HepG2 (cell line): ENCODE data around the gene U2AF1L4. TPM values are rescaled to one million over a fixed set of nuclear protein-coding genes. Genes with fewer than 3 reads are reported as not detected.
A peak's percentile ranks its signal among the peaks of the same experiment; 100 is the strongest.

Source experiments
- ATF3 ChIP-seq: sonication (generic); formaldehyde crosslinking; IDR thresholded peaks from 2 replicates; pipeline ENCODE4 v1.4.0; 2020; ENCODE audit warnings: missing genetic modification reagents
- CREBL2 ChIP-seq: sonication (generic); formaldehyde crosslinking; IDR thresholded peaks from 2 replicates; pipeline ENCODE4 v1.8.1; 2023; ENCODE audit warnings: missing genetic modification reagents, mild to moderate bottlenecking, borderline replicate concordance
- FOXK1 ChIP-seq: sonication (generic); formaldehyde crosslinking; IDR thresholded peaks from 2 replicates; pipeline ENCODE4 v1.4.0; 2020; ENCODE audit warnings: low read depth, missing genetic modification reagents, borderline replicate concordance
- SAP130 ChIP-seq: IDR thresholded peaks from 2 replicates; pipeline ENCODE4 v1.6.1; 2016; ENCODE audit warnings: low read depth
- SP140L ChIP-seq: sonication (generic); formaldehyde crosslinking; IDR thresholded peaks from 2 replicates; pipeline ENCODE4 v1.4.0; 2020; ENCODE audit warnings: missing genetic modification reagents, borderline replicate concordance
- SP4 ChIP-seq: sonication (generic); formaldehyde crosslinking; IDR thresholded peaks from 2 replicates; pipeline ENCODE4 v1.8.1; 2023; ENCODE audit warnings: mild to moderate bottlenecking, missing genetic modification reagents
- TMF1 ChIP-seq: sonication (generic); formaldehyde crosslinking; IDR thresholded peaks from 2 replicates; pipeline ENCODE4 v1.8.1; 2022; ENCODE audit warnings: low read depth, missing genetic modification reagents
- ZBTB25 ChIP-seq: IDR thresholded peaks from 2 replicates; pipeline ENCODE4 v1.6.1; 2018; ENCODE audit warnings: missing genetic modification reagents
- ZBTB40 ChIP-seq, 2 experiments: fragments of 450-650 bp in 1 of 2; sonication (generic) in 1 of 2; formaldehyde crosslinking in 1 of 2; IDR thresholded peaks; 2 replicates each; pipeline versions ENCODE4 v1.6.1 to v1.8.0; 2016 to 2022; ENCODE audit warnings: antibody characterized with exemption in 1 of 2, mild to moderate bottlenecking in 1 of 2, missing genetic modification reagents in 1 of 2
- ZNF232 ChIP-seq: sonication (generic); formaldehyde crosslinking; IDR thresholded peaks from 2 replicates; pipeline ENCODE4 v1.4.0; 2020; ENCODE audit warnings: missing genetic modification reagents, borderline replicate concordance
- ZNF574 ChIP-seq: sonication (generic); formaldehyde crosslinking; IDR thresholded peaks from 2 replicates; pipeline ENCODE4 v1.4.0; 2020; ENCODE audit warnings: missing genetic modification reagents
- ZNF644 ChIP-seq: IDR thresholded peaks from 2 replicates; pipeline ENCODE4 v1.6.1; 2016; ENCODE audit warnings: low read depth
- ZNF800 ChIP-seq: sonication (generic); formaldehyde crosslinking; IDR thresholded peaks from 2 replicates; pipeline ENCODE4 v1.4.0; 2020; ENCODE audit warnings: missing genetic modification reagents
- polyA plus RNA-seq, 8 experiments: library from polyadenylated mRNA; depleted of rRNA in 3 of 8; stranded (reverse) in 7 of 8; unstranded in 1 of 8; fragments of >200 nt; fragmentation: Illumina TruSeq in 4 of 8; extraction: Trizol in 4 of 8; gene quantifications; 2 replicates each; pipeline versions ENCODE4 v1.2.1 to v1.2.3, GENCODE V29; 2011 to 2016; ENCODE audit warnings: low read depth in 4 of 8, missing spikeins in 1 of 8, mixed read lengths in 1 of 8; ENCODE audit not compliant: insufficient read depth in 1 of 8
- total RNA-seq, 5 experiments: library from RNA; depleted of rRNA; stranded (reverse); fragments of >200 nt; fragmentation: Illumina TruSeq; extraction: Trizol; gene quantifications; 2 replicates each; pipeline ENCODE4 v1.2.3, GENCODE V29; 2016; ENCODE audit warnings: low read depth in 1 of 5

Gene U2AF1L4
- total and polyA plus RNA-seq, 2 of the 13 experiments (the other 11 are each of a cell fraction or from before 2014, with no cell fraction given) = 7.9 to 15.4 TPM

GRCh38 chr19:35717665-35718344, 27.4 kb downstream of the U2AF1L4 start, which contains the start of gene KMT2B (continued):
- no peak for TF ChIP-seq ZBTB40 (IDR thresholded peaks at IDR 0.05)
- no peak for TF ChIP-seq ZBTB40 (CRISPR knock-in tag; IDR thresholded peaks at IDR 0.05)
- TF ChIP-seq FOXK1 (CRISPR knock-in tag) = no peak
- no peak for TF ChIP-seq ZNF232 (CRISPR knock-in tag)
- no peak for TF ChIP-seq SP140L (CRISPR knock-in tag)
- TF ChIP-seq ZNF574 (CRISPR knock-in tag) = peak; percentile 64
- peak; percentile 28; the same call in 1 of the 2 replicates for TF ChIP-seq SAP130 (CRISPR knock-in tag)
- TF ChIP-seq ZNF800 (CRISPR knock-in tag) = no peak
- peak; percentile 47; the same call in 1 of the 2 replicates for TF ChIP-seq ZBTB25 (CRISPR knock-in tag)
- TF ChIP-seq CREBL2 (CRISPR knock-in tag) = no peak
- TF ChIP-seq SP4 (CRISPR knock-in tag) = no peak; the same call in 1 of the 2 replicates
- no peak for TF ChIP-seq ATF3 (CRISPR knock-in tag)
- no peak for TF ChIP-seq ZNF644
- no peak for TF ChIP-seq TMF1 (CRISPR knock-in tag)
